Measurements from ENCODE around the gene TTC12.

Gene TTC12

DNA sequence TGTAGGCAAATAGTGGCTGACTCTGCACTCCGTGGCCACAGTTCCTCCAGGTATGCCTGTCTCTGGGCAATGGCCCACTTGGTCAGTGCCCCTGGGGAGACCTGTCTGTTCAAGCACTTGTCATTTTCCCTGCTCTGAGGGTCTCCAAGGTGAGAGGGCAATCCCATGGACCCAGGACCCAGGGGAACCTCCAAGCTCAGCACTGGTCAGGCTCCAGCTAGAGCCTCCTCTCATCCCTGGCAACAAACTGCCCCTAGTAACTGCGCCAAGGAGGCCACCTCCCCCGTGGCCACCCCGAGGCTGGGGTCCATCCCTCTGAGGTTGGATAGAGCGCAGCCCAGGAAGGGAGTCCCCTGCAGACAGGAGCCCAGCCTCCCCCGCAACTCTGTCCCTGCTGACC, 72.5 kb downstream of the TTC12 start:
- H3K27ac ChIP-seq, result no peak overlapping the region
- no peak for DNase-seq
- peaks cover 11% of the 10 kb centered on the region for H3K27me3 ChIP-seq (replicated peaks)
- no peak overlapping the region for H3K4me3 ChIP-seq (ENCODE audit: low read depth, low read length)
- in situ Hi-C loops (cut with HindIII; ENCODE audit: low pct_ligation_motif_present, low sequenced_read_pairs), result no loop called here
- no peaks in the 10 kb centered on the region for H3K36me3 ChIP-seq (replicated peaks)
- TF ChIP-seq, protein P1, sequence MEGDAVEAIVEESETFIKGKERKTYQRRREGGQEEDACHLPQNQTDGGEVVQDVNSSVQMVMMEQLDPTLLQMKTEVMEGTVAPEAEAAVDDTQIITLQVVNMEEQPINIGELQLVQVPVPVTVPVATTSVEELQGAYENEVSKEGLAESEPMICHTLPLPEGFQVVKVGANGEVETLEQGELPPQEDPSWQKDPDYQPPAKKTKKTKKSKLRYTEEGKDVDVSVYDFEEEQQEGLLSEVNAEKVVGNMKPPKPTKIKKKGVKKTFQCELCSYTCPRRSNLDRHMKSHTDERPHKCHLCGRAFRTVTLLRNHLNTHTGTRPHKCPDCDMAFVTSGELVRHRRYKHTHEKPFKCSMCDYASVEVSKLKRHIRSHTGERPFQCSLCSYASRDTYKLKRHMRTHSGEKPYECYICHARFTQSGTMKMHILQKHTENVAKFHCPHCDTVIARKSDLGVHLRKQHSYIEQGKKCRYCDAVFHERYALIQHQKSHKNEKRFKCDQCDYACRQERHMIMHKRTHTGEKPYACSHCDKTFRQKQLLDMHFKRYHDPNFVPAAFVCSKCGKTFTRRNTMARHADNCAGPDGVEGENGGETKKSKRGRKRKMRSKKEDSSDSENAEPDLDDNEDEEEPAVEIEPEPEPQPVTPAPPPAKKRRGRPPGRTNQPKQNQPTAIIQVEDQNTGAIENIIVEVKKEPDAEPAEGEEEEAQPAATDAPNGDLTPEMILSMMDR (IDR thresholded peaks at IDR 0.05; ENCODE audit: low read depth, low read length, missing control alignments), result no peak

DNA sequence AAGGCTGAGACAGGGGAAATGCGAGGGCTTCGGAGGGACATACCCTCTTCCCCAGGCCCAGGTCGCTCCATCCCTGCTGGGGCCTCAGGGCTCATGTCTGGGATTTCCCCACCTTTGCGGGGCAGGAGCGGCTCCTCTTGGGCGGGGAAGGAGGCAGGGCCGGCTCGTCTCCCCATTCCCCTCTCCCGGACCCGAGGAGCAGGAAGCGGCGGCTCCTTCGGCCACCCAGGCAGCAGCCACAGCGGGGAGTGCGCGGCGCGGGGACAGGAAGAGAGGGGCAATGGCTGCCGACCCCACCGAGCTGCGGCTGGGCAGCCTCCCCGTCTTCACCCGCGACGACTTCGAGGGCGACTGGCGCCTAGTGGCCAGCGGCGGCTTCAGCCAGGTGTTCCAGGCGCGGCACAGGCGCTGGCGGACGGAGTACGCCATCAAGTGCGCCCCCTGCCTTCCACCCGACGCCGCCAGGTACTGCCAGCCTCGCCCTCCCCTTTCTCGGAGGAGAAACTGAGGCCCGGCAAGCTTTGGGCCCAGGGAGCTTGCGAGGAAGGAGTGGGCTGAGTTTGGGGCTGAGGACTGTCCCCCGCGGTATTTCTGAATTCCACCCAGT, 73.3 kb downstream of the TTC12 start, which contains the start of gene ANKK1:
ANKK1 (plus strand) TSS at position 175 of the 607 bp plus-strand sequence; CDS start at position 281, 106 bp downstream.
- Histone ChIP-seq H3K36me3 (replicated peaks) (no peaks in the 10 kb centered on the region), H3K27ac (no peak within 1 kb of the TSS), H3K4me3 (ENCODE audit: low read depth, low read length) (peak within 1 kb of the TSS; percentile 30), H3K27me3 (replicated peaks) (peaks cover 11% of the 10 kb centered on the region)
- in situ Hi-C loops (cut with HindIII; ENCODE audit: low pct_ligation_motif_present, low sequenced_read_pairs), result no loop called here
- TF ChIP-seq, protein P1 (IDR thresholded peaks at IDR 0.05; ENCODE audit: low read depth, low read length, missing control alignments), result peak; percentile 45
- no peak for DNase-seq

DNA sequence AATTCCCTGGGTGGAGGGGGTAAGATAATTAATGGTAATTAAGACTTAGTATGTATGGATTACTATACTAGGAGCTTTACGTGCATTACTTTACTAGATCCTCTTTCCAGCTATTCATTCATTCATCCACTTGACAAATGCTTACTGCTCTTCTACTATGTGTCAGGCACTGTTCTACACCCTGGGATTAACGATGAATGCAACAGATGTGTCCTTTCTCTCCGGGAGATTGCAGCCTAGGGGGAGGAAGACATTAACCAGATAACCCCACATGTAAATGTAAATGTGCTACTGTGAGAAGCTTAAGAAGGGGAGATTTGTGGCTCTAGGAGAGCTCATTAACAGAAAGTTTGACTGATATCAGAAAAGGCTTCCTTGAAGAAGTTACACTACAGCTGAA, 74.9 kb downstream of the TTC12 start:
- no peak overlapping the region for H3K27ac ChIP-seq
- no peak for DNase-seq
- H3K4me3 ChIP-seq (ENCODE audit: low read depth, low read length), result no peak overlapping the region
- peaks cover 11% of the 10 kb centered on the region for H3K27me3 ChIP-seq (replicated peaks)
- TF ChIP-seq, protein P1 (IDR thresholded peaks at IDR 0.05; ENCODE audit: low read depth, low read length, missing control alignments), result no peak
- H3K36me3 ChIP-seq (replicated peaks), result no peaks in the 10 kb centered on the region
- in situ Hi-C loops (cut with HindIII; ENCODE audit: low pct_ligation_motif_present, low sequenced_read_pairs), result no loop called here

DNA sequence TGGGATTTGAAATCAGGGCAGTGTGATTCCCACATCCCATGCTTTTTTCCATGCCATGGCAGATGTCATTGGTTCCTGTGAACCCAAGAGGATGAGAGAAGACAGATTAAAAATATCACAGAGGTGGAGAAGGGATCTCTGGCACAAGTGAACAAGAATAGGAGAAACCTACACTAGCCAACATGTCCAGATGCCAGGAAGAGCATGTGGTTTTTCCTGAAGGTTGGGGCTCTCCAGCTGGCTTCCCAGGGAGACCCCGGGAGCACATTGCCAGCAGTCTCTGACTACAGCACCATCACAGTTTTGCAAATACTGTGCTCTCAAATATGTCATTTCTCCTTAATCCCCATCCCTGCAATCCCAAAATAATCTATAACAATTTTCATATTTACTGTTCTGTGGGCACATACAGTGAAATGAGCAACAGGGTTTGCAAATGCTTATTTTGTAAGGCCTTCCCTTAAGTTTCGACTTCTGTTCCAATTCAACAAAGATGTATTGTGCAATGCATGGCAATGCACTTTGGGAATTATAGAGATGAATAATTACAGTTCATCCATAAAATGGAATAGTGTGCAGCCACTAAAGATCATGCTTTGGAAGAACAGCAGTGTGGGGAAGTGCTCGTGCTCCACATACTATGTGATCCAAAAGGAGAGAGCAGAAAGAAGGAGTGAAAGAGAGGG, 78.0 kb downstream of the TTC12 start:
- DNase-seq, result no peak
- Histone ChIP-seq H3K4me3 (ENCODE audit: low read depth, low read length) (no peak overlapping the region), H3K27me3 (replicated peaks) (peaks cover 11% of the 10 kb centered on the region), H3K36me3 (replicated peaks) (no peaks in the 10 kb centered on the region), H3K27ac (no peak overlapping the region)
- in situ Hi-C loops (cut with HindIII; ENCODE audit: low pct_ligation_motif_present, low sequenced_read_pairs), result no loop called here
- TF ChIP-seq, protein P1 (IDR thresholded peaks at IDR 0.05; ENCODE audit: low read depth, low read length, missing control alignments), result no peak

DNA sequence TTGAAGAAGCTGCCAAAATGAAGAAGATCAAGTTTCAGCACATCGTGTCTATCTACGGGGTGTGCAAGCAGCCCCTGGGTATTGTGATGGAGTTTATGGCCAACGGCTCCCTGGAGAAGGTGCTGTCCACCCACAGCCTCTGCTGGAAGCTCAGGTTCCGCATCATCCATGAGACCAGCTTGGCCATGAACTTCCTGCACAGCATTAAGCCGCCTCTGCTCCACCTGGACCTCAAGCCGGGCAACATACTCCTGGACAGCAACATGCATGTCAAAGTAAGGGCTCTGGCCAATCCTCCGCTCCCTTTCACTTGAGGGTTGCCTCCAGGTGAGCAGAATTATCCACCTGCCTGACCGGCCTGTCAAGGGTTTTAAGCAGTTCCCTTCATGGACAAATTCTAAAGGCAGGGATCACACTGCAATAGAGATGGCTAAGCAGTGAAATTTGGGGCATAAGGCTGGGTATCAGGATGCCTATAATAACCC, 79.2 kb downstream of the TTC12 start:
- TF ChIP-seq, protein P1 (IDR thresholded peaks at IDR 0.05; ENCODE audit: low read depth, low read length, missing control alignments), result no peak
- in situ Hi-C loops (cut with HindIII; ENCODE audit: low pct_ligation_motif_present, low sequenced_read_pairs), result no loop called here
- Histone ChIP-seq H3K4me3 (ENCODE audit: low read depth, low read length) (no peak overlapping the region), H3K27me3 (replicated peaks) (peaks cover 3% of the 10 kb centered on the region), H3K27ac (no peak overlapping the region), H3K36me3 (replicated peaks) (no peaks in the 10 kb centered on the region)
- DNase-seq, result no peak
